Mesenchymal stem cell (in vitro differentiated cells and primary cell): ENCODE measurements around the gene PLXNA2.

Source experiments
- DNase-seq: peaks from one replicate; pipeline ENCODE4 v3.0.0-alpha.2; 2013
- H2AFZ ChIP-seq: one replicate; pipeline ENCODE4 v1.6.1; 2013; ENCODE audit warnings: low read depth, mild to moderate bottlenecking, control low read depth, inconsistent platforms, low read length, moderate library complexity
- H2AK5ac ChIP-seq: 2 replicates; pipeline ENCODE4 v1.6.1; 2013; ENCODE audit warnings: low read length, moderate library complexity, mild to moderate bottlenecking, inconsistent platforms; ENCODE audit not compliant: severe bottlenecking
- H2BK120ac ChIP-seq: one replicate; pipeline ENCODE4 v1.6.1; 2013; ENCODE audit warnings: low read depth, mild to moderate bottlenecking, inconsistent platforms, low read length, moderate library complexity
- H2BK12ac ChIP-seq, 2 experiments: one replicate each; pipeline ENCODE4 v1.6.1; 2013; ENCODE audit warnings: inconsistent platforms in 2 of 2, low read length in 2 of 2, mild to moderate bottlenecking in 2 of 2, moderate library complexity in 2 of 2, control low read depth in 1 of 2
- H2BK15ac ChIP-seq: one replicate; pipeline ENCODE4 v1.6.1; 2013; ENCODE audit warnings: mild to moderate bottlenecking, low read depth, inconsistent platforms; ENCODE audit not compliant: poor library complexity, severe bottlenecking
- H2BK5ac ChIP-seq: 2 replicates; pipeline ENCODE4 v1.6.1; 2013; ENCODE audit warnings: low read depth, mild to moderate bottlenecking, low read length, control low read depth, inconsistent platforms; ENCODE audit not compliant: poor library complexity, severe bottlenecking
- H3K14ac ChIP-seq, 2 experiments: one replicate each; pipeline ENCODE4 v1.6.1; 2013; ENCODE audit warnings: inconsistent platforms in 2 of 2, low read length in 2 of 2, control low read depth in 1 of 2, mild to moderate bottlenecking in 1 of 2, moderate library complexity in 1 of 2
- H3K18ac ChIP-seq, 2 experiments: one replicate each; pipeline ENCODE4 v1.6.1; 2013; ENCODE audit warnings: inconsistent platforms in 2 of 2, low read length in 2 of 2, control low read depth in 1 of 2, low read depth in 1 of 2, mild to moderate bottlenecking in 1 of 2
- H3K23ac ChIP-seq, 2 experiments: one replicate each; pipeline ENCODE4 v1.6.1; 2013; ENCODE audit warnings: inconsistent platforms in 2 of 2, low read length in 2 of 2, mild to moderate bottlenecking in 2 of 2, moderate library complexity in 2 of 2, control low read depth in 1 of 2
- H3K27ac ChIP-seq: 2 replicates; pipeline ENCODE4 v1.5.1; 2013; ENCODE audit warnings: mild to moderate bottlenecking, moderate library complexity, low read length, control low read depth, inconsistent platforms; ENCODE audit not compliant: poor library complexity, severe bottlenecking
- H3K27me3 ChIP-seq, 2 experiments: 2 replicates each; pipeline versions ENCODE4 v1.6.1 to v1.7.0; 2013; ENCODE audit warnings: low read length in 2 of 2, mild to moderate bottlenecking in 2 of 2, moderate library complexity in 2 of 2, control low read depth in 1 of 2, inconsistent platforms in 1 of 2; ENCODE audit not compliant: control insufficient read depth in 1 of 2, insufficient read depth in 1 of 2
- H3K36me3 ChIP-seq, 2 experiments: 2 replicates each; pipeline versions ENCODE4 v1.6.1 to v1.7.0; 2013; ENCODE audit warnings: low read length in 2 of 2, control low read depth in 1 of 2, inconsistent platforms in 1 of 2, low read depth in 1 of 2, mild to moderate bottlenecking in 1 of 2; ENCODE audit not compliant: insufficient read depth in 2 of 2, control insufficient read depth in 1 of 2
- H3K4ac ChIP-seq, 2 experiments: one replicate each; pipeline ENCODE4 v1.6.1; 2013; ENCODE audit warnings: inconsistent platforms in 2 of 2, low read length in 2 of 2, mild to moderate bottlenecking in 2 of 2, moderate library complexity in 2 of 2, control low read depth in 1 of 2, low read depth in 1 of 2
- H3K4me1 ChIP-seq: 2 replicates; pipeline ENCODE4 v1.6.1; 2013; ENCODE audit warnings: low read depth, low read length, control low read depth; ENCODE audit not compliant: control insufficient read depth, insufficient read depth
- H3K4me2 ChIP-seq: 2 replicates; pipeline ENCODE4 v1.6.1; 2013; ENCODE audit warnings: low read length, mild to moderate bottlenecking, inconsistent platforms; ENCODE audit not compliant: poor library complexity, severe bottlenecking
- H3K4me3 ChIP-seq, 2 experiments: 2 replicates each; pipeline versions ENCODE4 v1.5.1 to v1.7.0; 2013; ENCODE audit warnings: low read length in 2 of 2, mild to moderate bottlenecking in 2 of 2, control low read depth in 1 of 2, low read depth in 1 of 2; ENCODE audit not compliant: insufficient read depth in 1 of 2
- H3K79me1 ChIP-seq: replicated peaks from 2 replicates; pipeline ENCODE4 v1.6.1; 2013; ENCODE audit warnings: mild to moderate bottlenecking, control low read depth, low read length, inconsistent platforms; ENCODE audit not compliant: poor library complexity, severe bottlenecking
- H3K9ac ChIP-seq: 2 replicates; pipeline ENCODE4 v1.7.0; 2013; ENCODE audit warnings: mild to moderate bottlenecking, low read length, moderate library complexity
- H3K9me3 ChIP-seq: 2 replicates; pipeline ENCODE4 v1.7.0; 2013; ENCODE audit warnings: mild to moderate bottlenecking, low read length; ENCODE audit not compliant: control insufficient read depth
- H4K8ac ChIP-seq: one replicate; pipeline ENCODE4 v1.6.1; 2013; ENCODE audit warnings: inconsistent platforms, mild to moderate bottlenecking, low read length, moderate library complexity
- H4K91ac ChIP-seq: one replicate; pipeline ENCODE4 v1.6.1; 2013; ENCODE audit warnings: mild to moderate bottlenecking, low read length, inconsistent platforms
- WGBS: methylation state at CpG from one replicate; pipeline ENCODE4 v1.1.7; 2013; ENCODE audit warnings: mixed read lengths; 5-methylcytosine and 5-hydroxymethylcytosine counted together

Gene PLXNA2

DNA sequence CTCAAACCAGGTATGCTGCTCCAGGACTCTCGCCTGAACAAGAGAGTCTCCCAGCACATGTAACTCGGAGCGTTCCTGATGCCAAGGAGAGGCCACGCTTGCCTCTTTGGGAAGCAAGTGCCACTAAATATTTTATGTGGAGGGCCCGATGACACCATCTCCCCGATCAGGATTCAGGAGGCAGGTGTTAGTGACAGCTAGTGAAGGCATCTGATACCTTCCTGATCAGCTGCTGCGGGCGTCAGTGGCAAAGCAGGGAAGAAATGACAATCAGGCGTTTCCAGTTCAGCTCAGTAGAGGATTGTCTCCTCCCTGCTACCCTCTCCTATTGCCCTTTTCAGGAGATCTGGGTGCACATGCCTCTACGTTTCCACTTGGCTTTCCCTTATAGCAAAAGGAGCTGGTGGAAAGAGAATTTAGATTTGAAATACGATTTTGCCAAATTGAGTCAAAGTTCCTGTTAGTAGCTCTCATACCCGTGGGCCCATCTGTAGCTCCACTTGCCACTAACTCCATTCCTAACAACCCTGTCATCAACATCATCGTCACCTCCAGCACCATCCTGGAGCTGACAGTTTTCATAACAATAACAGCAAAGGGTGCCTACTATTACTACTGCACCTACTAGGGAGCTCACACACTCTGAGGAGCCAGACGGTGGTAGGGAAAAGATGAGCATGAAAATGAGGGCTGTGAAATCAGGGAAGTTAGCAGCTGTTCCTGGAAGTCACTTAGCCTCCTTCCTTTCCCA lies 21.6 kb downstream of the PLXNA2 start:
- Histone ChIP-seq H2AK5ac (no peak overlapping the region), H3K36me3 (peaks cover 0 to under 1% of the 10 kb centered on the region in 2 experiments)
- 84% methylated on average over 14 of the region's 14 CpGs for WGBS

DNA sequence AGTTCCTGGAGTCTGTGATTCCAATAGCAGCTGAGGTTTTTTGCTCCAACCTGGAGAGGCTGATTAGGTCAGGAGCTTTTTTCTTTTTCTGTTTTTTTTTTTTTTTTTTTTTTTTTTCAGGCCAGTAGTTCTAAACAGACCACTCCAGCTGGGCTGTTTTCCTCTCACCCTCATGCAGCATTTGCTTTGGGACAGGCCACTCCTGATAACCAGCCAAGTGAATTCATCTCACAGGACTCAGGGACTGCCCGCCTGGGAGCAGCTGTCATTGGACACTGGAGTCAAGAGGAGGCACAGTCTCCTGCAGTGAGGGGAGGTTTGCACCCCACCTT lies 22.9 kb downstream of the PLXNA2 start:
- 58% methylated on average over 1 of the region's 1 CpG for WGBS
- DNase-seq, result no peak
- peak overlapping the region in 1 of 2 experiments; percentile 74 for H3K18ac ChIP-seq

More for the DNA sequence above, 21.6 kb downstream of the PLXNA2 start:
- Histone ChIP-seq H3K23ac (no peak overlapping the region), H2AFZ (no peak overlapping the region), H3K18ac (no peak overlapping the region), H3K4me1 (peaks cover 32% of the 10 kb centered on the region), H2BK15ac (no peak overlapping the region), H3K9ac (no peak overlapping the region), H3K9me3 (no peaks in the 10 kb centered on the region), H3K14ac (peak overlapping the region in 1 of 2 experiments; percentile 5), H4K8ac (no peak overlapping the region), H2BK12ac (peak overlapping the region in 1 of 2 experiments; percentile 32), H3K27ac (no peak overlapping the region), H3K4ac (peak overlapping the region in 1 of 2 experiments; percentile 3), H3K79me1 (no peaks in the 10 kb centered on the region), H3K27me3 (no peaks in the 10 kb centered on the region), H4K91ac (no peak overlapping the region), H3K4me2 (no peak overlapping the region), H2BK120ac (no peak overlapping the region), H2BK5ac (no peak overlapping the region), H3K4me3 (no peak overlapping the region)
- DNase-seq, result no peak

DNA sequence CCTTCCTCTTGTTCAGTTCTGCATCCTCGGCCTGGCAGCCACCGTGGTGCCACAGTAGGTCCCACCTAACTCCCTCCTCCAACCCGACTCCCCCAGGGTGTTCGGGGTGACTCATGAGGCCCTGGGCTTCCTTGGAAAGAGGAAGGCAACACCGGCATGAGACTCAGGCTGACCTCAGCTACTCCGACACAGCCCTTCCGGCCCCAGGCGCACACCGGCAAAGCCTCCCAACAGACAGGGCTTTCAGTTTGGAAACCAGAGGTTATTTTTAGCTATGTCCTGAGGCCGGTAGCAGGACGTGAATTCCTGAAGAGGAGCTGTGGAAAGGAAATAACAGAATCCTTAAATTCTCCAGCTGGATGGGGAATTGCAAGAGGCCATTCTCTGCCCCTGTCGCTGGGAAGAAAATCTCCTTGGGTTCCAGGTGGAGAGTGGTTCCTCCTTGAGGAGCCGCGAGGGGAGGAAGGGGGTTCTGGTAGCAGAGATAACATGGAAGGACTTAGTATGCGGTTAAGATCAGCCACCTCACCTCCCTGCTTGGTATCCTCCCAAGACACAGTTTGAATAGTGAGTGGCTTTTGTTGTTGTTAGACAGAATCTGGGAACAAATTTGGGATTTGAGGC lies 24.4 kb downstream of the PLXNA2 start:
- peak overlapping the region; percentile 11 for H2BK120ac ChIP-seq
- peak overlapping the region; percentile 59 for H3K27ac ChIP-seq
- peak overlapping the region in 1 of 2 experiments; percentile 100 for H2BK12ac ChIP-seq
- H3K79me1 ChIP-seq, result no peaks in the 10 kb centered on the region
- H3K36me3 ChIP-seq, result peaks cover 0 to 12% of the 10 kb centered on the region in 2 experiments
- DNase-seq, result peak; percentile 89
- H3K4me2 ChIP-seq, result no peak overlapping the region
- H3K9ac ChIP-seq, result no peak overlapping the region
- H3K14ac ChIP-seq, result peak overlapping the region in 1 of 2 experiments; percentile 67
- 27% methylated on average over 15 of the region's 15 CpGs for WGBS
- no peak overlapping the region for H2BK15ac ChIP-seq
- H2AK5ac ChIP-seq, result peak overlapping the region; percentile 49
- peak overlapping the region; percentile 63 to 89 for H3K4ac ChIP-seq
- H3K27me3 ChIP-seq, result no peaks in the 10 kb centered on the region
- H4K91ac ChIP-seq, result peak overlapping the region; percentile 78
- H3K23ac ChIP-seq, result no peak overlapping the region
- H3K4me3 ChIP-seq, result no peak overlapping the region
- H4K8ac ChIP-seq, result peak overlapping the region; percentile 55
- peak overlapping the region; percentile 19 for H2AFZ ChIP-seq
- H3K18ac ChIP-seq, result peak overlapping the region; percentile 56 to 90
- H2BK5ac ChIP-seq, result no peak overlapping the region
- peaks cover 27% of the 10 kb centered on the region for H3K4me1 ChIP-seq
- H3K9me3 ChIP-seq, result no peaks in the 10 kb centered on the region

More for the DNA sequence above, 22.9 kb downstream of the PLXNA2 start:
- Histone ChIP-seq H3K23ac (no peak overlapping the region), H3K27ac (no peak overlapping the region), H2AFZ (no peak overlapping the region), H3K4me2 (no peak overlapping the region), H3K36me3 (peaks cover 0 to 12% of the 10 kb centered on the region in 2 experiments), H3K9ac (no peak overlapping the region), H3K4ac (no peak overlapping the region), H3K27me3 (no peaks in the 10 kb centered on the region), H3K14ac (peak overlapping the region in 1 of 2 experiments; percentile 8), H2BK12ac (peak overlapping the region in 1 of 2 experiments; percentile 45), H3K4me3 (no peak overlapping the region), H3K4me1 (peaks cover 29% of the 10 kb centered on the region), H2BK15ac (no peak overlapping the region), H2AK5ac (no peak overlapping the region), H4K8ac (no peak overlapping the region), H2BK5ac (no peak overlapping the region), H2BK120ac (no peak overlapping the region), H3K9me3 (no peaks in the 10 kb centered on the region), H4K91ac (no peak overlapping the region), H3K79me1 (no peaks in the 10 kb centered on the region)

DNA sequence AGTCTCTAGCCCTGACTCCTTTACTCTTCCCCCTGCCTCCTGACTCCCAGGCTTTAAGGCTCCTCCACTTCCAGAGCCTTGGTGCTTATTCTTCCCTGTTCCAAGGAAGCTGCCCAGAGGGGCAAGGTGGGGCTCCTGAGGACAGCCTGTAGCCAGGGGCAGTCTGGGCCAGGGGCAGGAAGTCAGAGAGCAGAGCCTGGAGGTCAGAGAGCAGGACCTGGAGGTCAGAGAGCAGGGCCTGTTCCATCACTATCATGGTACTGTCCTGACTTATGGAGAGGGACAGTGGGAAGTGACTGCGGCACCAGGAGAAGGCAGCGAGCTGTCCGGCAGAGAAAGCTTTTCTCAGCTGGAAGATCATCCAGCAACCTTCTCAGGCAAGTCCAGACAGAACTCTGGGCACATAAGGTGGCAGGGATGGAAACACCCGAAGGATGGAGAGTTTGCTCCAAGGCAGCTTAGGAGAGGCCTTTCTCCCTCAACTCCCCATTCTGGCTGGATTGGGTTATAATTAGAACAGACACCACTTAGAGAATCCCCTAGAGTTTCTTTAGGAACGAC lies 25.0 kb downstream of the PLXNA2 start:
- H2BK120ac ChIP-seq, result peak overlapping the region; percentile 11
- no peak overlapping the region for H3K9ac ChIP-seq
- H3K4ac ChIP-seq, result peak overlapping the region; percentile 89 to 97
- no peaks in the 10 kb centered on the region for H3K27me3 ChIP-seq
- H3K4me3 ChIP-seq, result no peak overlapping the region
- H3K23ac ChIP-seq, result peak overlapping the region in 1 of 2 experiments; percentile 78
- WGBS, result 65% methylated on average over 4 of the region's 5 CpGs
- DNase-seq, result no peak
- peak overlapping the region; percentile 84 for H4K8ac ChIP-seq
- H3K79me1 ChIP-seq, result no peaks in the 10 kb centered on the region
- H3K27ac ChIP-seq, result peak overlapping the region; percentile 59
- H3K18ac ChIP-seq, result peak overlapping the region; percentile 73 to 90
- H2BK5ac ChIP-seq, result no peak overlapping the region
- peak overlapping the region; percentile 85 for H2AK5ac ChIP-seq
- peaks cover 27% of the 10 kb centered on the region for H3K4me1 ChIP-seq
- peak overlapping the region in 1 of 2 experiments; percentile 94 for H3K14ac ChIP-seq
- H2AFZ ChIP-seq, result peak overlapping the region; percentile 29
- peak overlapping the region; percentile 8 for H2BK15ac ChIP-seq
- peak overlapping the region; percentile 67 for H4K91ac ChIP-seq
- H3K4me2 ChIP-seq, result no peak overlapping the region
- H2BK12ac ChIP-seq, result peak overlapping the region; percentile 22 to 100
- no peaks in the 10 kb centered on the region for H3K9me3 ChIP-seq
- peaks cover 0 to 12% of the 10 kb centered on the region in 2 experiments for H3K36me3 ChIP-seq
